Activated gamma-delta T cell (primary cell): ENCODE results near the gene RMI1.

Experiments used
- DNase-seq: peaks from one replicate; lab custom pipeline; 2025; lab: John Stamatoyannopoulos, UW

RMI1 gene

DNA sequence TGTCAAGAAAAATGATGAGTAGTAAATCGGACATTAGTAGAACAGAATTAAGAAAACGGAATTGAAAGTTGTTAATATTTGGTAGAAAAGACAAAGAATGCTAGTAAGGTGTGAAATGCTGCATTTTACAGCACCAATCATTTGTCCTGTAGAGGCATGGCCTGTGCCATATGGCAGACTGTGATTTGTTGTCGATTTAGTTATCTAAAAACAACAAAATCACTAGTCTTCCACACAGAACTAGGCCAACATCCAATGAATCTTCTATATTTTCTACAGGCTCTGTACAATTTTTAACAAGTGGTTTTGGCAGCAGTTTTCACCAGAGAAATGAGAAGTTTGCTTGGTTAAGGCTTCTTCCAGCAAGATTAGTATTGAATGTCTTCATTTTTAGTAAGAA lies 11.0 kb upstream of the RMI1 start:
- no peak for DNase-seq

GRCh38 chr9:83971485-83971884 lies 9.1 kb upstream of the RMI1 start:
- DNase-seq: no peak

- no peak for DNase-seq
These were observed 8.3 kb upstream of the RMI1 start for GRCh38 chr9:83972286-83972685.

GRCh38 chr9:83975300-83975699 lies 5.3 kb upstream of the RMI1 start:
- no peak for DNase-seq

DNA sequence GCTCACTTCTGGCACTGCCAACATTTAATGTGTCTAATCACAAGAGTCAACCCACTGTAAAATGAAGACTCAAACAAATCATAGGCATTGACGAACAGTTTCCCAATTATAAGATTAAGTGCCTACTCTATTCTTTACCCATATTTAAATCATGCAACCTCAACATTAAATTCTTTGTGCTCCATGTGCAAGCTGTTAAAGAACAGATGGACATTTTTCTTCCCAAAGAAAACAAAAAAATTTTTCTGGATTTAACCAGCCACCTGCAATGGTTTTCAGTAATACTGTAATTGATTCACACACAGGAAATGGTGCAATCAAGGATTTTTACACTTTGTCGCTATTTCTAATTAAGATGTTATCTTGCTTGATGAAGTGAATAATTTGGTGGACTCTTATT lies 4.2 kb upstream of the RMI1 start:
- DNase-seq: no peak

- no peak for DNase-seq
These were observed 3.4 kb upstream of the RMI1 start for GRCh38 chr9:83977196-83977595.

DNA sequence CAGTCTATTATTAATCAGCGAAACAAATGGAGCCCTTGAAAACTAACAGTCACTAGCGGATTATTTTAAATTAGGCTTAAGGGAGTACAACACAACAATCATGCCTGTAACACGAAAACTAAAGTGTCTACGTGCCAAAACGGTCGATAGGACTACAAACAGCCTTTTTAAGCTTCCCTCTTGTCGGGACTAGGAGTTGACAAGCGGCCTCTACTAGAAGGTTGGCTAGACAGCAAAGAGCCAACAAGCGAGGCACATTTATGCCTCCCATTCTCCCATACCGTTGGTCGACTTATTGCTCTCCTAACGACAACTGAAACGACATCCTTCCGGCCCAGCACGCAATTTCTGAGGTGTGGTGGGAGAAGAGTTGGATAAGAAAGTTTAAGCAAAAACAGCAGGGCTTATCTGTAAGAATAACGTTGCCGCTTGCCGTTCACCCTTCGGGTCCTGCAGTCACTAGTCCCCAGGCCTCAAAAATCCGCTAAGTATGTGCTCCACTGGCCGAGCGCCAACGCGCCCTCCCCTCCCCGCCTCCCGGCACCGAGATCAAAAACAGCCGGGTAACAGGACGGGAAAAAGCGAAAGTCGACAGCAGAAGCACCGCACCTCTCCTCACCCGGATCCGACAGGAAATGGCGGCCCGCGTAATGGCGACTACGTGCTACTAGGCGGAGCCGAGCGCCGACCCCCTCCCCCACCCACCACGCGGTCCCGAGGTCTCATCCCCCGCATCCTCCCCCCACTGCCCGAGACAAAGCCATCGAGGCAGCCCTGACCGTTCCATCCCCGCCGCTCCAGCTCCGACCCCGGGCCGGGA lies 1.4 kb upstream of the RMI1 start:
- DNase-seq: peak; percentile 67

GRCh38 chr9:83979812-83980394 lies 702 bp upstream of the RMI1 start, which contains the start of gene HNRNPK:
Gene HNRNPK (minus strand): TSS chr9:83980215. CDS start chr9:83978252, 1,963 bp downstream.
- peak; percentile 99 for DNase-seq

- DNase-seq: no peak
These were observed 694 bp downstream of the RMI1 start for GRCh38 chr9:83981126-83981871.

DNA sequence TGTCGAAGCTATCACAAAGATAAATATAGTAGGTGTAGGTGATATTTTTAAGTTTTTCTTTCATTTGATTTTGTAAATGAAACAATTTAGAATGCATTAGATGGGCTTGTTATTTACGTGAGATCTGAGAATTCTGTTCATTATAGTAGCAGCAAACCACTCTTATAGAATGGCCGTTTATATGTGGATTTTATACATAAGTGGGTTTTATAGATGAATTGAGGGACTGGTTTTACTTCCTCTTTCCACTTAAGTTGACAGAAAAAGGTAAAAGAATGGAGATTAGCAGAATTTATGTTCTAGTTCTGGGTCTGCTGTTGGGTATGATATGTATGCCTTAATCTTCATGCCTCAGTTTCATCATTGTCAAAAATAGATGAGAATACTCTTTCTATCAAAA lies 5.6 kb downstream of the RMI1 start:
- DNase-seq: no peak

- DNase-seq: no peak
These were observed 6.3 kb downstream of the RMI1 start for GRCh38 chr9:83986765-83987401.

DNA sequence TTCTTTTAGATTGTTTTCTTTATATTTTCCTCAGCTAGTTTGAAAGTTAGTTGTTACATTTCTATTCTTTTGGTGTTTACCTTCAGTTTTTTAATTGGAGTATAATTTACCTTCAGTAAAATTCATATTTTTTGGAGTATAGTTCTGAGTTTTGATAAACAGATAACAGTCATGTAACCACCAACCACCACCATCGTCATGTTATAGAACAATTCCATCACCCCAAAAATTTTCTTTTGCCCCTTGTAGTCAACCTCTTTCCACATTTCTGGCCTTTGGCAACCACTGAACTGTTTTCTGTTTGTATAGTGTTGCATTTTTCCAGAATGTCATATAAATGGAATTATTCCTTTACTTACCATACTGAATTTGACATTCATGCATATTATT lies 6.8 kb downstream of the RMI1 start:
- DNase-seq: no peak

DNA sequence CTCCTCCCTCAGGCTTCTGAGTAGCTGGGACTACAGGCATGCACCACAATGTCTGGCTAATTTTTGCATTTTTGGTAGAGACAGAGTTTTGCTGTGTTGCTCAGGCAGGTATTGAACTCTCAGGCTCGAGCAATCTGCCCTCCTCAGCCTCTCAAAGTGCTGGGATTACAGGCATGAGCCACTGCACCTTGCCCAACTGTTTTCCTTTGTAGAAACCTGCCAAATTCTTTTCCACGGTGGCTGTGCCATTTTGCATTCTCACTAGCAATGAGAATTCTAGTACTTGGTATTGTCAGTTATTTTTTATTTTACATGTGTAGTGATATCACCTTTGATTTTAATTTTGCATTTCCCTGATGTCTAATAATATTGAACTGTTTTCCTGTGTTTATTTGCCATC lies 7.8 kb downstream of the RMI1 start:
- DNase-seq: no peak

GRCh38 chr9:83991355-83991754 lies 10.8 kb downstream of the RMI1 start:
- no peak for DNase-seq

DNA sequence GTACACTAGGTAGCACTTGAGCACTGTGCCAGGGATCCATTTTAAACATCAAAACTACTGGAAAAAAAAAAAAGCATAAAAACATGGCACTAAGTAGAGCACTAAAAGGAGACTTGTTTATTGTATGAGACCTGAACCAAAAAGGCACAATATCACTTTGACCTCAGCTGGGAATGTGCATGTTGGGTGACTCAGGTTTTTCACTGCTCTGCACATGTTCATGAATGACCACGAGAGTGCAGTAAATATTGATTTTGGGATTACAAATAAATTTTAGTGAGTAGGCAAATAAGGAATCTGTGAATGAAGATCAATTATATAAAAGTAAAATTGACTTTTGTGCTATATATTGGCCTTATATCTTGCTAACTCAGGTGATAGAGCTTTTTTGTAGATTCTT lies 11.8 kb downstream of the RMI1 start:
- DNase-seq: no peak

GRCh38 chr9:83992901-83993300 lies 12.3 kb downstream of the RMI1 start:
- DNase-seq: no peak

- DNase-seq: no peak
These were observed 15.5 kb downstream of the RMI1 start for GRCh38 chr9:83996126-83996525.

GRCh38 chr9:83999141-83999918 lies 18.7 kb downstream of the RMI1 start:
- DNase-seq: no peak

DNA sequence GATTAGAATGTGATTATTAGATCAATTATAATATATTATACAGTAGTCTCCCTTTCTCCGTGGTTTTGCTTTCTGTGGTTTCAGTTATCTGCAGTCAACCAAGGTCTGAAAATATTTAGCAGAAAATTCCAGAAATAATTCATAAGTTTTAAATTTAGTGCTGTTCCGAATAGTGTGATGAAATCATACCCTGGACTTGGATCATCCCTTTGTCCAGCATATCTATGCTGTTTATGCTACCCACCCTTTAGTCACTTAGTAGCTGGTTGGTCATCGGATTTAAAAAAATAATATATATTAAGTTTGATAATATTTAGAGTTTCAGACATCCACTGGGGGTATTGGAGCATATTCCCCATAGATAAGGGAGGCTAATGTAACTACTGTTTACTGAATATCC lies 19.6 kb downstream of the RMI1 start:
- DNase-seq: no peak

- no peak for DNase-seq
These were observed 21.0 kb downstream of the RMI1 start for GRCh38 chr9:84001621-84002020.

DNA sequence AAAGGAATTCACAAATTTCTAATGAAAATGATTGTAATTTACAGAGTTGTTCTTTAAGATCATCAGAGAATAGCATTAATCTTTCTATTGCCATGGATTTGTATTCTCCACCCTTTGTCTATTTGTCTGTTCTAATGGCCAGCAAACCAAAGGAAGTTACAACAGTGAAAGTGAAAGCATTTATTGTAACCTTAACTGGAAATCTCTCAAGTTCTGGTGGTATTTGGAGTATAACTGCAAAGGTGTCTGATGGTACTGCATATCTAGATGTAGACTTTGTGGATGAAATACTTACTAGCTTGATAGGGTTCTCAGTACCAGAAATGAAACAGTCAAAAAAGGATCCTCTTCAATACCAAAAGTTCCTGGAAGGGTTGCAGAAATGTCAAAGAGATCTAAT lies 21.7 kb downstream of the RMI1 start:
- no peak for DNase-seq

GRCh38 chr9:84003246-84003645 lies 22.6 kb downstream of the RMI1 start:
- DNase-seq: no peak
